Esophagus squamous epithelium (tissue), 5 donors: ENCODE results near the gene GSK3B. TPM values are rescaled to one million over a fixed set of nuclear protein-coding genes. Genes with fewer than 3 reads are reported as not detected.

Source experiments
- DNase-seq: peaks from one replicate; lab custom pipeline; 2025; lab: John Stamatoyannopoulos, UW
- H3K27ac ChIP-seq, 4 donors: fragments of 200-600 bp; sonication (generic); one replicate each; pipeline ENCODE4 v1.5.1; 2016 to 2019; ENCODE audit warnings: mild to moderate bottlenecking in 1 of 4
- H3K27me3 ChIP-seq, 4 donors: fragments of 200-600 bp; sonication (generic); 1 replicate in 3 of 4; 2 replicates in 1 of 4; pipeline versions ENCODE4 v1.5.1 to v1.6.0; 2017 to 2021; ENCODE audit warnings: antibody characterized with exemption in 1 of 4
- H3K36me3 ChIP-seq, 3 donors: fragments of 200-600 bp; sonication (generic); one replicate each; pipeline ENCODE4 v1.5.1; 2016 to 2019
- H3K4me1 ChIP-seq, 3 donors: fragments of 200-600 bp; sonication (generic); one replicate each; pipeline ENCODE4 v1.5.1; 2017 to 2019
- H3K4me3 ChIP-seq, 4 donors: fragments of 200-600 bp; sonication (generic); 1 replicate in 3 of 4; 2 replicates in 1 of 4; pipeline ENCODE4 v1.5.1; 2016 to 2019; ENCODE audit warnings: mild to moderate bottlenecking in 2 of 4, moderate library complexity in 1 of 4
- H3K9me3 ChIP-seq, 3 donors: fragments of 200-600 bp; sonication (generic); one replicate each; pipeline ENCODE4 v1.5.1; 2016 to 2019
- POLR2A ChIP-seq, 4 donors: fragments of 450-650 bp; IDR thresholded peaks; one replicate each; pipeline ENCODE4 v1.6.1; 2017; ENCODE audit warnings: antibody characterized with exemption in 4 of 4, mild to moderate bottlenecking in 4 of 4, moderate library complexity in 3 of 4
- WGBS, 2 donors: methylation state at CpG; one replicate each; pipeline ENCODE4 v1.1.5; 2018; 5-methylcytosine and 5-hydroxymethylcytosine counted together
- intact Hi-C: fragments of 100-400 bp; cut with DNase I; formaldehyde crosslinking; loops from one replicate; pipeline ENCODE4 v1.15.0; 2022
- total RNA-seq, 4 donors: library from RNA; depleted of rRNA; stranded (reverse); fragments of >200 nt; gene quantifications; one replicate each; pipeline ENCODE4 v1.1.0, GENCODE V29; 2016
- TF ChIP-seq, protein P1 (sequence below), 6 experiments: fragments of 450-650 bp in 4 of 6; fragments of 200-600 bp in 2 of 6; sonication (generic) in 2 of 6; IDR thresholded peaks; one replicate each; pipeline ENCODE4 v1.5.1; 2016 to 2019; ENCODE audit warnings: antibody characterized with exemption in 6 of 6, mild to moderate bottlenecking in 4 of 6, moderate library complexity in 4 of 6
- donor health status: DM: yes; HTN: yes; CAD: no.

GSK3B gene
- total RNA-seq, 4 donors from 2014 or later = 24.1 to 38.9 (median 34.5) TPM

DNA sequence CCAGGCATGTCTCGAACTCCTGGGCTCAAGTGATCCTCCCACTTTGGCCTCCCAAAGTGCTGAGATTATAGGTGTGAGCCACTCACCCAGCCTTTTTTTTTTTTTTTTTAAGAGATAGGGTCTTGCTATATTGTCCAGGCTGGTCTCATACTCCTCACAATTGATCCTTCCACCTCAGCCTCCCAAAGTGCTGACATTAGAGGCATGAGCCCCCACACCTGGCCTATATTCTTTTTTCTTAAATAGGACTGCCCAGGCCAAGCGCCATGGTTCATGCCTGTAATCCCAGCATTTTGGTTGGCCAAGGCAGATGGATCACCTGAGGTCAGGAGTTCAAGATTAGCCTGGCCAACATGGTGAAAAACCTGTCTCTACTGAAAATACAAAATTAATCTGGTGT, 299.8 kb downstream of the GSK3B start:
- Histone ChIP-seq H3K36me3 (no peaks in the 10 kb centered on the region), H3K4me3 (no peak overlapping the region), H3K4me1 (no peaks in the 10 kb centered on the region), H3K9me3 (no peaks in the 10 kb centered on the region), H3K27ac (no peak overlapping the region), H3K27me3 (peaks cover 0 to 17% (median 0%) of the 10 kb centered on the region in 4 donors)
- TF ChIP-seq POLR2A (IDR thresholded peaks at IDR 0.05) = no peak
- TF ChIP-seq, protein P1, sequence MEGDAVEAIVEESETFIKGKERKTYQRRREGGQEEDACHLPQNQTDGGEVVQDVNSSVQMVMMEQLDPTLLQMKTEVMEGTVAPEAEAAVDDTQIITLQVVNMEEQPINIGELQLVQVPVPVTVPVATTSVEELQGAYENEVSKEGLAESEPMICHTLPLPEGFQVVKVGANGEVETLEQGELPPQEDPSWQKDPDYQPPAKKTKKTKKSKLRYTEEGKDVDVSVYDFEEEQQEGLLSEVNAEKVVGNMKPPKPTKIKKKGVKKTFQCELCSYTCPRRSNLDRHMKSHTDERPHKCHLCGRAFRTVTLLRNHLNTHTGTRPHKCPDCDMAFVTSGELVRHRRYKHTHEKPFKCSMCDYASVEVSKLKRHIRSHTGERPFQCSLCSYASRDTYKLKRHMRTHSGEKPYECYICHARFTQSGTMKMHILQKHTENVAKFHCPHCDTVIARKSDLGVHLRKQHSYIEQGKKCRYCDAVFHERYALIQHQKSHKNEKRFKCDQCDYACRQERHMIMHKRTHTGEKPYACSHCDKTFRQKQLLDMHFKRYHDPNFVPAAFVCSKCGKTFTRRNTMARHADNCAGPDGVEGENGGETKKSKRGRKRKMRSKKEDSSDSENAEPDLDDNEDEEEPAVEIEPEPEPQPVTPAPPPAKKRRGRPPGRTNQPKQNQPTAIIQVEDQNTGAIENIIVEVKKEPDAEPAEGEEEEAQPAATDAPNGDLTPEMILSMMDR (IDR thresholded peaks at IDR 0.05) = no peak
- WGBS, 2 donors = 71 to 94% methylated on average over 1 to 2 of the region's 2 CpGs
- intact Hi-C loops = no loop called here
- no peak for DNase-seq

DNA sequence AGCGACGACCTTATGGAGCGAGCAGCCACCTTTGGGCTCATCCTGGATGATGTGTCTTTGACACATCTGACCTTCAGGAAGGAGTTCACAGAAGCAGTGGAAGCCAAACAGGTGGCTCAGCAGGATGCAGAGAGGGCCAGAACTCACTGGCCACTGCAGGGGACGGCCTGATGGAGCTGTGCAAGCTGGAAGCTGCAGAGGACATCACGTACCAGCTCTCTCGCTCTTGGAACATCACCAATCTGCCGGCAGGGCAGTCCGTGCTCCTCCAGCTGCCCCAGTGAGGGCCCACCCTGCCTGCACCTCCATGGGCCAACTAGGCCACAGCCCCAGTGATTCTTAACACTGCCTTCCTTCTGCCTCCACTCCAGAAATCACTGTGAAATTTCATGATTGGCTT, 302.0 kb downstream of the GSK3B start:
- no peaks in the 10 kb centered on the region for H3K4me1 ChIP-seq
- H3K9me3 ChIP-seq = no peaks in the 10 kb centered on the region
- no peak for DNase-seq
- H3K36me3 ChIP-seq = no peaks in the 10 kb centered on the region
- peaks cover 0 to 9% (median 0%) of the 10 kb centered on the region in 4 donors for H3K27me3 ChIP-seq
- TF ChIP-seq, protein P1 (IDR thresholded peaks at IDR 0.05) = no peak
- TF ChIP-seq POLR2A (IDR thresholded peaks at IDR 0.05) = no peak
- H3K4me3 ChIP-seq = no peak overlapping the region
- no peak overlapping the region for H3K27ac ChIP-seq
- WGBS, 2 donors = 81 to 86% methylated on average over 4 to 5 of the region's 8 CpGs
- intact Hi-C loops = no loop called here

DNA sequence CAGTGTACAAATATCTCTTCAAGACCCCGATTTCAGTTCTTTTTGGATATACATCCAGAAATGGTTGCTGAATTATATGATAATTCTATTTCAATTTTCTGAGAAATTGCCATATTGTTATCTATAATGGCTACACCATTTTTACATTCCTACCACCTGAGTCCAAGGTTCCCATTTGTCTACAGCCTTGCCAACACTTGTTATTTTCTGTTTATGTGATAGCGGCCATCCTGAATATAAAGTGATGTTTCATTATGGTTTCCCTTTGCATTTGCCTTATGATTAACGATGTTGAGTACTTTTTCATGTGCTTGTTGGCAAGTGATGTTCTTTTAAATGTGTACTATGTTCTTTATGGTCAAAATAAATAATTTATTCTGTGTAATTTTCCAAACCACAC, 303.9 kb downstream of the GSK3B start:
- intact Hi-C loops = no loop called here
- no peak for DNase-seq
- Histone ChIP-seq H3K27ac (no peak overlapping the region), H3K27me3 (no peaks in the 10 kb centered on the region), H3K4me1 (no peaks in the 10 kb centered on the region), H3K36me3 (no peaks in the 10 kb centered on the region), H3K4me3 (no peak overlapping the region), H3K9me3 (no peaks in the 10 kb centered on the region)
- 76 to 84% methylated on average over 3 of the region's 3 CpGs for WGBS, 2 donors
- TF ChIP-seq POLR2A (IDR thresholded peaks at IDR 0.05) = no peak
- TF ChIP-seq, protein P1 (IDR thresholded peaks at IDR 0.05) = no peak

DNA sequence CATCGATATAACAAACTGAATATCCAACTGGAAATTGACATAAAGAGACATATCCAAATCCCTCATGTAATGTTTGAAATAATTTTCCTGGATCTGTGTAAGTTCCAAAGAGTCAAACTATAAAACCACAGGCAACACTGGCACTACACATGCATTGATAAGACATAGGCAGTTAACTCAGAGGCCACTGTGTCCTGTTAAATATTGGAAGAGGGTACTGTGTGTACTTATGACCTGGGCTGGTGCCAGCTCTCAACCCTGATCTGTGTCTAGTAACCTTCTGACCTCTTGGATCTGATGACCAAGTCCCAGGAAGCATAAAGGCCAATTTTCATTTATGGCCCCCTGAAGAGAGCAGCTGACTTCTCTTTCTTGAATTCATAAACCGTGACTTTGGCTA, 307.8 kb downstream of the GSK3B start:
- DNase-seq = no peak
- Histone ChIP-seq H3K27ac (no peak overlapping the region), H3K4me1 (no peaks in the 10 kb centered on the region), H3K4me3 (no peak overlapping the region), H3K27me3 (no peaks in the 10 kb centered on the region), H3K36me3 (no peaks in the 10 kb centered on the region), H3K9me3 (no peaks in the 10 kb centered on the region)
- 93 to 94% methylated on average over 2 of the region's 2 CpGs for WGBS, 2 donors
- TF ChIP-seq, protein P1 (IDR thresholded peaks at IDR 0.05) = no peak
- no peak for TF ChIP-seq POLR2A (IDR thresholded peaks at IDR 0.05)
- intact Hi-C loops = no loop called here

DNA sequence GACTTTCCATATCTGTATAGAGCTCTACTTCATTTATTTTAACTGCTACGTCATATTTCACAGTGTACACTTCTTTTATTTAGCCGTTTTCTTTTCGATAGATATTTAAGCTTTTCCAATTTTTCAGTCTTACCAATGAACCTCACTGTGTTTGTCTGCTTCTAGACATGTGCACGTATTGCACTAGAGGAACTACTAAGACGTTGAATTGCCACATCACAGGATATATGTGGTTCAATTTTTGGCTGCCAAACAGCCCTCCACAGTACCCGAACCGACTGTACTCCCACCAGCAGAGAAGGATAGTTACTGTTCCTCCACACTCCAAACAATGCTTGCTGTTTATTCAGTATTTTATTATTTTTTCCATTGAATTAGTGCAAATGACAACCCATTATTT, 310.4 kb downstream of the GSK3B start:
- Histone ChIP-seq H3K36me3 (no peaks in the 10 kb centered on the region), H3K4me1 (no peaks in the 10 kb centered on the region), H3K27me3 (no peaks in the 10 kb centered on the region), H3K4me3 (no peak overlapping the region), H3K9me3 (no peaks in the 10 kb centered on the region), H3K27ac (no peak overlapping the region)
- 61 to 69% methylated on average over 7 of the region's 7 CpGs for WGBS, 2 donors
- TF ChIP-seq POLR2A (IDR thresholded peaks at IDR 0.05) = no peak
- TF ChIP-seq, protein P1 (IDR thresholded peaks at IDR 0.05) = no peak
- no peak for DNase-seq
- intact Hi-C loops = no loop called here
